ENCODE data around the gene ZIC4.

ZIC4 gene

DNA sequence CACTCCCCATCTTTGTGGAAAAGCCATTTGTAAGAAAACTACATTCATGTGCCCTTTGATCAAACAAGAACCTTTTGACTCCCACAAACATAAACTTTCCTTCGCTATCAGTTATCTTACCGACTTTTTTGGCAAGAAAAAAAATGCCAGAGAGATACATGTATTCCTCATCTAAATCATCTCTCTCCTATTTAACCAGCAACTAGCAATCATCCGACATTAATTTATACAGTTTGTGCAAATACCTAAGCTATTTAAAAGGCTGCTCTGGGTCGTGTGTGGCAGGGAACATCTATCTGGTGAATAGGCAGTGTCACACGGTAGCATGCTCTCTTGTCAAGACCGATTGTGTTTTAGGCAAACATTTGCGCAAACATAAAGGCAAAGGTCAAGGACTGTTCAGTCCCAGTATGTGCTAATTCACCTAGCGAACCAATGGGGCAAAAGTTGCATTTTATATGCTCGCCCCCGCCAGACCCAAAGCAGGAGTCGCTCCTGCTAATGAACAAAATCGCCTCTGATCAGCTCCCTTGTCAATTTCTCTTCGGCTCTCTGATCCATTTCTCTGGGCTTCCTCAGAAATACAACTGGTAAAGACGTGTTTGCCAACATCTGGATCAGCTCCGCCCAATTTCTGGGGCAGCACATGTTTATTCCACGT lies 37.7 kb downstream of the ZIC4 start:
- no peak for FAIRE-seq

DNA sequence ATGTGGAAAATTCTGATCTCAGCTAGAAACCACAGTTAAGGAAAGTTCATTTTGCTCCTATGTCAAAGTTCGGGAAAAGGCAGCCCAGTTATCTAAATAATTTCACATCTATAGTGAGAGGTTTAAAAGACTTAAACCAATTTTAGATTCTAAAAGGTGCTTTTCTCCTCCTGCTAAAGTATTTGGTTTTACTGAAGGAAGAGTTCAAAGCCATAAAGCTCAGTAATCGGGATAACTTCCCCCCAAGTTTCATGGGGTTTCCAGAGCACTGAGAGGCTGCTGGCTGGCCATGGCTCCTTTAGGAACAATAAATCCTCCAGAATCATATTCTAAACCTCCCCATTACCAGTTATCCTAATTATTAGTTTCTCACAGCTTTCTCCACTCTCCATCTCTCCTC lies 38.2 kb downstream of the ZIC4 start:
- FAIRE-seq: no peak

DNA sequence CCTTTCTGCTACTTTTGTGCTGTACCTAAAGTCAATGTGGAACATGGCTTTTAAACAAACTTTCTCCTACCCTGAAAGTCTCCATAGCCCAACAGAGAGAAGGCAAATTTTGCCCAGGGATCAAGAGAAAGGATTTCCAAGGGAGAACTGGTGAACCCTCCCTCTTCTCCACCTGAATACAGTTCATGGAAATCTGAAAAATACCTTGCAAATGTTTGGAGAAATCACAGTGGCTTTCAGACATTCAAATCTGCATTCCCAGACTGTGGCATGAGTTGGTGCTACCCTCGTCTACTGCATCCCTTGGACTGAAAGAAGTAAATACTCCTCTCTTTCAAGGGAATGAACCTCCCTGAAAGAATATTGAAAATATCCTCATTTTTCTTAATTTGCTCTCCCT lies 38.7 kb downstream of the ZIC4 start:
- no peak for FAIRE-seq

DNA sequence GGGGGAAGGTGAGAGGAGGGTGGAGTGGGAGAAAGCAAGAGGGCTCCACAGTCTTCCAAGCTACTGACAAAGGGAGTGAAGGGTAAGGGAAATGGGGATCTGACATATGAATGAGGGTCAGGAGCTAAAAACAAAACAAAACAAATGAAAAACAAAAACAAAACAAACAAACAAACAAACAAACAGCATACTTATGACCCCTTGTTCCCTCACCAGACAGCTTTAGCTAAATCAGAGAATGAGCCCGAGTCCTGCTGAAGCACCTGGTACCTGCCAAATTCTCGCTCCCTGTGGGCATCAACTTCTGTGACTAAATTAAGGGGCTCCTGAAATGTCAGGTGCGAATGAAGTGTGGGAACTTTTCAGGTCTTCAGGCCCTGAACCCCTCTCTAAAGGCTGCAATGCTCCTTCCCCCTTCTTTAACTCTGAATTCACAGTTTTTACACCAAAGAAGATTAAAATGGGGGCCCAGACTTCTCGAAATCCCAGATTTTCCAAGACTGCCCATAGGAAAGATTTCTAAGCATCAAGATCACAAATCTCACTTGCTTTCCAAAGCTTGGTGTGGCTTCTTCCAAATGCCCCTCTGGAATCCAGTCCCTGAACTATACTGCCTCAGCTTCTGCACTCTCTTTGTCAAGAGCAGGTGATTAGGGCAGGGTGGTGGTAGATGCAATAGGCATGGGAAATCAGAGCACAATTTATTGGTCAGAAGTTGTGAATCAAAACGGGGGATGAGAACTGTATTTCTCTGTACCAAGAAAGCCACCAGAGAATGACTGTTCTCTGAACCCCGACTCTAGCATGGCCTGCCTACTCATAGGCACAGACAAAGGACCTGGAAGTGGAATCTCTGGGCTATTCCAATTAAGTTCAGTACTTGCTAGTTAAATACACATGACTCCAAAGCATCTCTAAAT lies 40.9 kb downstream of the ZIC4 start:
- FAIRE-seq: no peak

DNA sequence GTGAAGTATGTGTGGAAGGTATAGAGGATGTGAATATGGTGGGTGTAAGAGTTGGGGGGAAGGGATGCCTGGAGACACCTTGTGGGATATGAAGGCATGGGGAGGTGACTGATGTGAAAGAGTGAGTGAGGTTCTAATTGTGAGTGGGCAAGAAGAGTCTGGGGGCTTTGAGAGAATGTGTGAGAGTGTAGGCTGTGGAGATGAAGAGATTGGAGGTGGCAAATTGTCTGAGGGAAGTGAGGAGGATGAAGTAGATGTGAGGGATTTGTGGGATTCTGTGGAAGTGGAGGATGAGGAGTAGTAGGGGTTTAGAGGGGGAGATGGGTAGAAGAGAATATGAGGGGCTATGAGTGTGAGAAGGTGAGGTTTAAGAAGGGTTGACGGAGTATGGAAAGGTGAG lies 41.6 kb downstream of the ZIC4 start:
- no peak for FAIRE-seq

DNA sequence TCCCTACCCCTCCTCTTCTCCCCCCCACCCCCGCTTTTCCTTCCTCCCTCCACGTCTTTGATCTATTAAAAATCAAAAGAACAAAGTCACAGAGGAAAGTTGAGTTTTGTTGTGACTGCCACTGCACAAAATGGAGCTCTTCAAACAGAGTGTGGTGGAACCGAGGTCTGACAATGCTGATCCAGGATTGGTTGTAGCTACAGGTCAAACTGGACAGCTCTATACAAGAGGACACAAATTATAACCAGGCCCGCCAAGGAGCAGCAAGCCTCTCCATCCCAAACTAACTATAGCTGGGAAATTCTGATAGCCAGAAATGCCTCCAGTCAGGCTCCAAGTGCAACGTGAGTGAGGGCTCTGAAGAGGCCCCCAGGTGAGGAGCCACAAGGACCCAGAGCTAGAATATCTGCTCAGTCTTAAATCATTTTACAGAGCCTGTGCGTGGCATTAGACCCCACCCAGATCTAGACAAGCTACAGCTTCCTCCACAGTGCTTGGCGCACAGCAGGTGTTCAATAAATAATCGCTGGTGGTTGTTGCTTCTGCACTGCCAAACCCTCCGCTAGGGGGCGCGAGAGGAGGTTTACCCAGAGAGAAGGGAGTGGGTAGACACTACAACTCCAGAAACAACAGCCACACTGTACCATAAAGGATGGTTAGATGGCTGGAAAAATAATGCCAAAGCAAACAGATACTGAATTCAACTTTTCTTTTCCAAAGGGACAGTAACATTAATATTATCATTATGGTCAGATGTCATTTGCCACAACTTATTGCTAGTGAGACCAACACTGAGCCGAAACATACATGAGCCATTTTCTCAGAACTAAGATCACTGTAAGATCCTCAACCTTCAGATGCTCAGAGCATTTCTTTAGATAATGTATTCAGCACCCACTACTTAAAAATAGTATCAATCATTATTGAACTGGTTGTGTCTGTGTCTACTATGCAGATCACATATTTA lies 44.6 kb downstream of the ZIC4 start:
- FAIRE-seq: no peak

DNA sequence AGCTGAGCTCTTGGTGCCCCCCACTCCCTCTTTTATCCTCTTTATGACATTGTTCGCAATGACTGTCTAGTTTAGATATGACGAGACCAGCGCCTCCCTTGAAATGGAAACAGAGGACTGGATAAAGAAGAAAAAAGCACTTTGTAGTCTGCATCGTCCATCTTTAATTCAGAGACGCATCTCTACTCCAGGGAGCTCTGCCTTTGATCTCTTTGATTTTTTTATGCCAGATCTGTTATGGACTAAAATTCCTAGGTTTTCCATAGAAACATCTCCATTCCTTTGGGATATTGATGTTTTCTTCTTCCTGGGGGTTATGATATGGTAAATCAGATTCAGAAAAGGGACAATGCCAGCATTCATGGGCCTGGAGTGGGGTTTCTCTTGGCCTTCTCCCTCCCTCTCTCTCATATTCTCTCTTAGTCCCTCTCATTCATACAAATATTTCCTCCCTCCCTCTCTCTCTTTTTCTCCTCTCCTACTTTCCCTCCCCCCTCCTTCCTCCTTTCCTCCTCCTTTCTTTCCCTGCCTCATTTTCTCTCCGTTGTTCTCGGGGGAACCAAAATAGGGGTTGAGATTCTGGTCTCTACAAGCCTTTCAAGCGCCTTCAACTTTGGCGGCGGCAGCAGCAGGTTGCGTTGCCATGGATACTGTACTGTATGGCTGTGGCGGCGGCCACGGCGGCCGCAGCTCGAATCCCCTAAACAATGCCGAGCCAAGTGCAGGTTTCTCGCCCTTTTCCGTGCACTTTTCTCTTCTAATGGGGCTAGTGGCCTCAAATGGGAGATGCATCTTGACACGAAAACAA lies 45.5 kb downstream of the ZIC4 start:
- FAIRE-seq: no peak

DNA sequence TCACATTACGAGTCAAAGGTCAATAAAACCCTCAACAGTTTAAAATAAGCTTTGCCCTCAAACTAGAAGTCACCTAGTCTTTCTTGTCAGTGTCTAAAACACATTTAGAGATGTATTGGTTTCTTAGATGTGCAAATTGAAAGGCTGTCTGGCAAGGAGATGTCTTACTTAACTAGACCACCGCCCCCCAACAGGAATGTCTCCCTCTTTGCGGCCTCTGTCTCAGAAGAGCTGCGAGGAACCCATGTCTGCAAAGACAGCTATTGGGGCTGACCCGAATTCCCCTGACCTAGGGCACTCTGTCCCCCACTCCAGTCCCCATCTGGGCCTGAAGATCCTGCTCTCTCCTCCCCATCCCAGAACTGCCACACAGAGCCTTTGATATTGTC lies 46.3 kb downstream of the ZIC4 start:
- FAIRE-seq: no peak

DNA sequence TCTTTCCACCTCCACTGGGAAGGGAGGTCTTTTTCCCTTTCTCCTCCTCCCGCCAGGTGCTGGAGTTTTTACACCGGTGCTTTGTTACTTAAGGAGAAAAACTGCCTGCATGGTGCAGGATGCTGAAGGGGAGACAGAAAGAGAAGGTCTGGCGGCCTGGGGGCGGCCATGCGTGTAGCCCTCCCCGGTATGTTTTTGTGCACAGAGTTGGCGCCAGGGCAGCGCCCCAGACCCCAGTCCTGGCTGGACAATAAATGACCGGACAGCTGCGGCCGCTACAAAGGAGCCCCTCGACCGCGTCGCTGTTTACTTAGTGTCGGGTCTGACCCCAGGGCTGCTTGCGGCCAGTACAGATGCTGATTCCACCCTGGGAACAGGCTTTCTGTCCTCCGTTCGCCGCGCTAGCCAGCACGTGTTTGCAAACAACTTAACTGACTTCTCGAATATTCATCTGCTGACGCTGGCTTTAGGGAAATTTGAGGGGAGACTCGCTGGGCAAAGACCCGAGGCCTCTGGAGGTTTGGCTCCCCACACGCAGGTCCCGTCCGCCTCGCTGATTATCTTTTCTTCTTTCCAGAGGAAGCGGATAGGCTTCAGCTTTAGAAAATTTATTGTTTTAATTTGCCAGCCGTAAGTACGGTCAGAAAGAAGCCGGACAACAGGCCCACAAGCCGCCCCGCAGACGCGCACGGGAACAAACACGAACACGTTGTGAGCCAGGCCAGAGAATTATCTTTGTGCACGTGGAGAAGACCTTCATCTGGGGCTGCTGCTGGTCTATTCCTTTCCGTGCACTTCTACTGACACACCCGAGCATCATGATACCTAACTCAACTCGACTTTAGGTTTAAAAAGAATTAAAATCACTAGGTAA lies 46.9 kb downstream of the ZIC4 start:
- no peak for FAIRE-seq

DNA sequence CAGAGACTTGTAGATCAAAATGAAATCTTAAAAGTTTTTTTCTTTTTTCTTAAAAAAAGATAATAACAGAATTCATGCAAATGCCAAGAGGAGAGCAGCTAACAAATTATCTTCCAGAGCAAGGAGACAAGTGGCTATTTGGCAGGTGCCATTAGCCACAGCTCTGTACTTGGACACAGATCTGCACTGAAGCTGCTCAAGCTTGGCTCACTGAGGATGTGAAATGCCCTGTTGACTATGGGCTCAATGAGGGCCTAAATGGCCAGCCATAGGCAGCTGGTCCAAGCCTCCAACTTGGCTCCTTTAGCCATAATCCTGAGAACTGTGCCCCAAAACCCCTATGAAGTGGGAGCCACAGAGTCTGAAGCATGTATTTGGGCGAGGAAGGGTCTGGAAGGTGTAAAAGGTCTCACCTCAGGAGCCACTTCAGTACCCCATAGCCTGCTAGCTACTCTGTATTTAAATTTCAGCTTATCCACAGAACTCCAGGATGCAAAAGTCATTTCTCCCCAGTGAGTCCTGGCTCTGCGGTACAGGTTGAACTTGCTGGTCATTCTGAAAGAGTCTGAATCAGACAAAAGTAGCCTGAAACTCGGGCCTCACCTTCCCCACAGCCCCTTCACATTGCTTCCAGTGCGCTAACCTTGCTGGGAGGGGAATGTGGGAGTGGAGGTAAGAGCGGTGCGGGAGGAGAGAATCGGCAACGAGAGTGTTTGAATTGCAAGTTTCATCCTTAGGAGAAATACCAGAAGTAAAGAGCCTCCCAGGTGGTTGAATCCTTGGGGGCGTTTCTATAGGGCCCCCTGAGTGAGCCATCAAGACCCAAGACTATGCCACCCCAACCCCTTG lies 48.0 kb downstream of the ZIC4 start:
- FAIRE-seq: no peak

DNA sequence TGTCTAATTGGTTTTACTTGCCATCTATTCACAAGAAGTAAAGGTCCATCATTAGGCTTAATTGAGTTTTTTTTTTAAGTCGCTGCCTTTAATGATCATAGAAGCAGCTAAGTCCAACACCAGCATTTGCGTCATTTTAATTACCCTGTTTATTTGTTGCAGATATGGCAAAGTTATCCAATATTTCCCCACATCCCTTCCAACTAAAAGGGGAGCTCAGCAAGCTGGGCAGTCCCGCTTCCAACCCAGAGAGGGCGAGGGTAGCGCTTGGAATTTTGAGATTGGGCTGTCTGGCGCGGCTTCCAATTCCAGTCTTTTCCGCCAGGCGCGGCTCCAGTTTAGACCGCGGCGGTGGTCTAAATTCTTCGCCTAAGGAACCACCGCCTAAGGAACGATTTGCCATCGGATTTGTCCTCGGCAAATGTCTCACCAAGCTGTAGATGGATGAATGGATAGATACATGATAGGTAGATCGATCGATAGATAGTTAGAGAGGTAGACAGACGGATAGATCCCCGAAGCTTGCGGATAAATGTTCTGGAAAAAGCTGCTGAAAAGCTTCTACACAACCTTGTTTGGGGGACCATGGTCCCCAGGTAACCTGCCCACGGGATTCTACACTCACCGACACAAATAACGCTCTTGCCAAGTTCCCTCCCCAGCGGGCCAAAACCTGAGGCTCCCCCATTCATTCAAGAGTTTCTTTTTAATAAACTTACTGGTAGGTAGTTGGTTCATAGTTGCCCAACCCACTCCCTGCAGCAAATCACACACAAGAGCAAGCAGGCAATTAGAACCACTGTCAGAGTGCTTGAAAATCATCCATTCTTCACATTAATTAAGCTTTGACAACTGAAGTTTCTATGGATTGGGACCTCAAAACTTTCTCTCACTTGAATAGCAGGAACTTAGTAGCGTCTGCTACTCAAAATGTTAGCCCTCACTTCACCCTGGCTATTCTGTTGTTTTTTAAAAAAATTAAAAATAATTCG lies 49.1 kb downstream of the ZIC4 start:
- FAIRE-seq: no peak

DNA sequence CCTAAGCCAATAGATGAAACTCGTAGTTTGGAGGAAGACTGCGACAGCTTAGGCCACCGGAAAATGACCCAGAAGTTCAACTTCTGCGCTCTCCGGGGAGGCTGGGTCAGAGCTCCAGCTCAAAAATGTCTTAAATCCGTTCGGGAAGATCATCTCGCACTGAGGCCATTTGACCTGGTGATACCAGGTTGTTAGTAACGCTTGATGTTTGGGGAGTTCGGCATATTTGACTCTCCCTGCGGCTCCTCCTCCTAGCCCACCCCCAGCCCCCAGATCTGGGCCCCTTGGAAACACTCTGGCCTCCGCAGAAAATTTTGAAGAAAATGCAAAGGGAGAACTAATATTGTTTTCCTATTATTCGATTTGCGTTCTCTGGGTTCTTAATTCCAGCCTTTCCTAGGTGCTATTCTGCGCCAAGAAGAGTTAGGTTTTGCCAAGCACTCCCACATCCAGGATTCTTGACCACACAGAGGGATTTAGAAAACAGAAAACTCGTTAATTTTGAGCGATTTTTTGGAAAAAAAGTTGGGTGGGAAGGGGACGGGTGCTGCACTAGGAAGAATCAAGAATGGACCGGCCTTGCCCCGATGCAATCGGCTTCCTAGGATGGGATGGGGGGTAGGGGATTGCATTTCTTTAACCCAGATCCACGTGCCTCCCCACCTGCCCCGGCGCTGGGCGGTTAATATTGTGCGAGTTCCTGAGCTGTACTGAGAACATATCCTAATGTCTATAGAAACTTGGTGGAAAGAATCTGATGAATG lies 50.0 kb downstream of the ZIC4 start:
- no peak for FAIRE-seq

DNA sequence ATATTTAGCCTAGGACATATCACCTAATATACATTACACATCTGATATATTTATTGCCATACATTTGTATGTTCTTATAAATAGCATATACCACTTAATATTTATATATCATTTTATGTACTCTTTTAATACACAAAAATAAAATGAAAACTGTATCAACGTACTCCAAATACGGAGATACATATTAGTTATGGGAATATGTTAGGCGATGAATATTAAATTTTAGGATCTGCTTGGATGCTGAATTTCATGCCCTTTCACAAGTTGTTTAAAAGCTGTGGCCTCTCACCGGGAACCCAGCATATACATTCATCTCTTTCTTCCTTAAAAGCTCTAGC lies 50.6 kb downstream of the ZIC4 start:
- FAIRE-seq: no peak

DNA sequence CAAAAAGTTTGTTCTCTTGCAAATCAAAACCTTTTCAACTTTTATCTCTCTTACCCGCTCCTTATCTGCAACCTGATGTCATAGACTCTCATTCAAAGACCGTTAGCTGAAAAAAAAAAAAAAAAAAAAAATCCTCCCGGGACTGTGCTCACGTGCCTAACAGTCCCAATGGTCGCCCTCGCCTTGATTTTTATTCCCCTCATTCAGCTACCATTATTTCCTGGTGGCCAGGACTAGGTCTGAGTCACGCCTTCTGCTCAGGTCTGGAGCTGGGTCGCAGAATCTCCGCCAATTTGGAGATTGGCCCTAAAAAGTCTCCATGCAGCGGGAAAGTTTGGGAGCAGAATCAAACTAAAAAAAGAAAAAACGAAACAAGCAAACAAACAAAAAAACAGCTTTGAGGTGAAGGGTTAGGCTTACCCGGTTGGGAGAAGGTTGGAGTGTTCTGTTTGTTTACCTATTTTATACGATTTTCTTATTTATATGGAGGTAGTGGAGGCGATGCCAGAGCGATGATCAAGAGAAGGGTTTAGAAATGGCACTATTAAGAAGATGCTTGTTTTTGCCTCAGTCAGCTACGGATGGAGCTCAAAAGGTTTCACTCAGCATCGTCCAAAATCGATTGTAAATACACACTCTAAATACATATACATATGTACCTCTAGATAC lies 51.1 kb downstream of the ZIC4 start:
- FAIRE-seq: no peak

DNA sequence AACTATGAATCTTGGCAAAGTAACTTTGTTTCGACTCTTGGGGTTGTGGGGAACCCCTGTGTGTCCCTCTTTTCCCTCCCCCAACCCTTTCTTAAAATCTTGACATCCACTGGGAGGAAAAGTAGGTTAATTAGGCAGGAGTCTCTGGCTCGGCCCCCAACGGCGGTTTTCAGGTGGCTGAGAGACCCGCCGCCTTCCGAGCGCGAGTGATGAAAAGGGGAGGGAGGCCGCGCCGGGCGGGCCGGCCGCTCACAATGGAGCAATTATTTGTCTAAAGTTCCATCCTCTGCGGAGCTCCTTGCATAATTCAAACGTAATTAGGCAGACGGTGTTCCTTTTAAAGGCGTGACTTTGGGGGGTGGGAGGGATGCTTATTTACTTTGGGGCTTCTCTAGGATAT lies 51.7 kb downstream of the ZIC4 start:
- no peak for FAIRE-seq

DNA sequence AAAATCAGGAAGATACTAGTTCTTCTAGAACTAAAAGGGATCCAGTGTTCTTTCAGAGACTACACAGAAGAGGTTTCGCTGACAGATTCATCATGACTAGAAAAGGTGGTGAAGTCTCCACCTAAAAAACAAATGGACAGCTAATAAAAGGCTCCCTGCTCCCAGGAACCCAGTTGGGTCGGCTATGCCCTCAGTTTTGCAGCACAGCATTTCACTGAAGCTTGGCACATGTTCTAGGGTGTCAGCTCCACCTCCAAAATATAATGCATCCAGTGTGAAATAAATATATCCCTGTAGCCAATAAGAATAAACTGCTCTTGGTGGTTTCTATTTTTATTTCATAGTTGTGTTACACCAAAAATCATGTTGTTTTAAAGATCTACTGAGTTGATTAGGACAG lies 55.0 kb downstream of the ZIC4 start:
- FAIRE-seq: no peak

DNA sequence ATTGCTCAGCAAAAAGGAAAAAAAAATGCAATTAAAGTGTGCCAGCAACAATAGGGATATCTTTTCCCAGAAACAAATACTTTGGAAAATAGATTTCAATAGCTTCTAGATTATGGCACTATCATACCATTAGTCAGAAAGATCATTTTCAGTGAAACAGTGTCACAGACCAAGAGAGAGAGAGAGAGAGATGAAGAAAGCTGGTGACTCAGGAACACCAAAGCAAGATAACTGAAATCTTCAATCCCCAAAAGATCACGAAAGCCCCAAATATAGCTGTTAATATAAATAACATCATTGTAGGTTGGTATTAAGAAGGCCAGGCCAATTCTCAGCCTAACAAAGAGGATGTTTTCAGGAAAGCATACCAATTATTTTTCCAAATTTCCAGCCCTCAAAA lies 57.4 kb downstream of the ZIC4 start:
- no peak for FAIRE-seq

DNA sequence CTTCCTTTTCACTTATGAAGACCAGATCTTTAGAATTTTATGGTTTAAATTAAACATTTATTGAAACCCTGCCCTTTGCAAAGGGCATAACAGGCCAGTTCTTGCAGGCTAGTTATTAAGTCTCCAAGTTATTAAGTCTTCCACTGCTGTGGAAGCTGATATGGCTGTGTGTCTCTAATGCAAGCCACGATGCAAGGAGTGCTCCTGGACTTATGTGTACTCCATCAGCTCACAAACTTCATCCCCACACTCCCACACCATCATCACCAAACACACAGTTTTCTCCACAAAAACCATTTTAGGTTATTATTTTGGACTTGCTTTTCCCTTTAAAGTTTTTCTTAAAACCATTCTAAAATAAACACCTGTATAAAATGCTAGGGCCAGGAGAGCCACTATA lies 62.4 kb downstream of the ZIC4 start:
- FAIRE-seq: no peak

Measured in A204.1 (cell line).